Activated T-cell treated with anti-CD3 and anti-CD28 coated beads for 24 hours (primary cell): Measurements from ENCODE around the gene IFT81.
A peak's percentile ranks its signal among the peaks of the same experiment; 100 is the strongest.
"Not testable (repeated sequence)": the region's sequence is repeated elsewhere in the genome, so short reads cannot be mapped to it uniquely, and the experiment has no call there.

ENCODE experiments used
- DNase-seq: peaks from one replicate; pipeline ENCODE4 v3.0.0-alpha.2; 2020; ENCODE audit warnings: low read depth

Gene IFT81

GRCh38 chr12:110124269-110124995 lies at the start of gene IFT81:
IFT81 (plus strand) TSS chr12:110124357; CDS start chr12:110127381, 3,024 bp downstream.
- peak; percentile 95 for DNase-seq

GRCh38 chr12:110075880-110076279 lies 48.3 kb upstream of the IFT81 start:
- DNase-seq: no peak

GRCh38 chr12:110077800-110078199 lies 46.4 kb upstream of the IFT81 start:
- DNase-seq: no peak

DNA sequence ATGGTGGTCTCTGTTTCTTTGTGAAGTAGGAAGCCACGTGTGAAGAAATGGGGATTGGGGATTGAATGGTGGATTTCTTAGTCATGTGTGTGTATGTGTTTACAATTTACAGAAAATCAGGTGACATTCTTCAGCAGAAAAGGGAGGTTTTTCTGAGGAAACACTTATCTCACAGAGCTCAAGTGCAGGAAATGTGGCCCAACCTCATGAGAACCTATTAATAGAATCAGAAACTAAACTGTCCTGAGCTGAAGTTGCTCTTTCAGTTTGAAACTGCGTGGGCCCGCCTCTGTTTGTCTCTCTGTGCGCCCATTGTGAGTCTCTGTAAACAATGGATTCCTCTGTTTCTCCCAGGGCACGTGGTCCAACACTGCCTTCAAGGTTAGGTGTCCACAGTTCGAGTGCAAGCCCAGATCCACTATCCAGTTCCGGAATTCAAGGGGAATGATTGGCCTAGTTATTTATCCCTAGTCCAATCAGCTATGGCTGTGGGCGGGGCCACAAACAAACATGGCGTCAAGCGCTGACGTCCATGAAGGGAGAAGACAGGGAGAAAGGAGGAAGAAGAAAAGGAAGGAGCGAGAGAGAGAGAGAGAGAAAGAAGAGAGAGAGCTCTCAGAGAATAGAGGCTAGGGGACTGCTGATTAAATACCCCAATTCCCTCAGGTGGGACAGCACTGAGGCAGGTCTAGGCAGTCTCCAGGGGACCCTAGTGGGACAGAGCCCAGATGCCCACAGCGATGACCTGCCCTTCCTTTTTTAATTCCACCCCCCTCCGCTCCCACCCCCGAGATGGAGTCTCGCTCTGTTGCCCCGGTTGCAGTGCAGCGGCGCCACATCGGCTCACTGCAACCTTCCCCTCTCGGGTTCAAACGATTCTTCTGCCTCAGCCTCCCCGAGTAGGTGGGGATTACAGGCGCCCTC lies 44.4 kb upstream of the IFT81 start:
- DNase-seq: peak; percentile 57

DNA sequence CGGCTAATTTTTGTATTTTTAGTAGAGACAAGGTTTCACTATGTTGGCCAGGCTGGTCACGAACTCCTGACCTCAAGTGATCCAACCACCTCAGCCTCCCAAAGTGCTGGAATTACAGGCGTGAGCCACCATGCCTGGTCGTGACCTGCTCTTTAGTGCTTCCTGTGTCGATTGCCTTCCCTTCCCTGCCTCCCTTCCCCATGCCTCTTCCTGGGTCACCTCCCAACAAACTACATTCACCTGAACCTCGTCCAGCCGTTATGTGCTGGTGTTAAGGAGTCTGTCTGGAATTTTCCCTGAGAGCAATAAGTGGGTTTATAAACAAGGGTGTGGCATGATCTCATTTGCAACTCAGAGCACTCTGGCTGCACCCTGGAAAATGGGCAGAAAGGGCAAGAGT lies 43.7 kb upstream of the IFT81 start:
- DNase-seq: no peak

- DNase-seq: no peak
Observed at GRCh38 chr12:110084314-110085015, 39.7 kb upstream of the IFT81 start.

- DNase-seq: not testable (repeated sequence)
Observed at GRCh38 chr12:110088216-110088615, 35.9 kb upstream of the IFT81 start.

- DNase-seq: no peak
Observed at GRCh38 chr12:110088936-110089335, 35.2 kb upstream of the IFT81 start.

- DNase-seq: no peak
Observed at GRCh38 chr12:110090266-110091135, 33.7 kb upstream of the IFT81 start.

DNA sequence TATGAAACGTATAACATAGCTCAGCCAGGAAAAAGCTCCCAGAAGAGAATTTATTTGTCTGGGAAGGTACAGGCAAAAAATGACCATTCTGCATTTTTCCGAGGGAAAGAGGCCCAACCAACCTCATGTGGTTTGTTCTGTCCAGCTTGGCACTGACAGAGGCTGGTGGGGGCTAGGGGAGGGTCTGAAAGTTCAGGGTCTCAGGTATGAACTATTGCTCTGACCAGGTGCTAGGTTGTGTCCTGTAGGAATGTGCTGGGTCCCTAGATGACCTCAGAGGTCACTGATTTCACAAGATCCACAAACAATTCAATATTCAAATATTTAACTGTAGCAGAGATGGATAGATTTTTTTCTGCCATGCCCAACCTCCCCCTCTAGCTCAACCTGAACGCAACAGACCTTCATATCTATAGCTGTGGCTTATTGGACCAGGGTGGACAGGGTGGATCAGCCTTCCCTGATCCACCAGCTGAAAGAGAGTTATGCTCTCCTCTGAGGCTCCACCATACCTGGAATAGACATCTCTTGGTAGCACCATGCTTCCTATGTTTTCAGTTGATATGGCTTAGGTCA lies 32.9 kb upstream of the IFT81 start:
- DNase-seq: no peak

DNA sequence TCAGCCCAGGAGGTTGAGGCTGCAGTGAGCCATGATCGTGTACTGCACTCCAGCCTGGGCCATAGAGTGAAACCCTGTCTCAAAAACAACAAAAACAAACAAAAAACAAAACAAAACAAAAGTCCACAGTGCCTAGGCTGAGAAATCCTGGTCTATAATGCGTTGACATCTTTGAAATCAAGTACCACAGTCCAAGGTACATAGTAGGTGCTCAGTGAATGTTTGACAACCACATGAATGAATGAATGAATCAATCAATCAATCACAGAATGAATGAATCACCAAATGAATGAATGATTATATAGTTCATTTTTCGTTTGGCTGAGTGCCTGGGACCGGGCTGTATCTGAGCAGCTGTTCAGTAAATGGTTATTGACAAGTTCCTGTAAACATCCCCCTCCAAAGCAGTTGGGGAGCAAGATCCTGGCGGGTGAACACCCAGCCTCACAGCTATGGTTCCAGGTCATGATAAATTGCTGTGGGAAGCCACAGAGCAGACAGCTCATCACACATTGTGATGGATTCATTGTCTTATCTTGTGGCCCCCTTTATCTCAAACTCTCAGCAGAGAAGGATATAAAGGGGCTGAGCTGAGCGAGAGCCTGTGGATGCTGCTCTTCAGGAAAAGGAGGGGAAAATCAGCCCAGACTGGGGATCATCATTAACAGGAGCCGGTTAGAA lies 30.4 kb upstream of the IFT81 start:
- DNase-seq: no peak

GRCh38 chr12:110100315-110100970 lies 23.7 kb upstream of the IFT81 start:
- peak; percentile 49 for DNase-seq

- peak; percentile 21 for DNase-seq
Observed at GRCh38 chr12:110102255-110102654, 21.9 kb upstream of the IFT81 start.

DNA sequence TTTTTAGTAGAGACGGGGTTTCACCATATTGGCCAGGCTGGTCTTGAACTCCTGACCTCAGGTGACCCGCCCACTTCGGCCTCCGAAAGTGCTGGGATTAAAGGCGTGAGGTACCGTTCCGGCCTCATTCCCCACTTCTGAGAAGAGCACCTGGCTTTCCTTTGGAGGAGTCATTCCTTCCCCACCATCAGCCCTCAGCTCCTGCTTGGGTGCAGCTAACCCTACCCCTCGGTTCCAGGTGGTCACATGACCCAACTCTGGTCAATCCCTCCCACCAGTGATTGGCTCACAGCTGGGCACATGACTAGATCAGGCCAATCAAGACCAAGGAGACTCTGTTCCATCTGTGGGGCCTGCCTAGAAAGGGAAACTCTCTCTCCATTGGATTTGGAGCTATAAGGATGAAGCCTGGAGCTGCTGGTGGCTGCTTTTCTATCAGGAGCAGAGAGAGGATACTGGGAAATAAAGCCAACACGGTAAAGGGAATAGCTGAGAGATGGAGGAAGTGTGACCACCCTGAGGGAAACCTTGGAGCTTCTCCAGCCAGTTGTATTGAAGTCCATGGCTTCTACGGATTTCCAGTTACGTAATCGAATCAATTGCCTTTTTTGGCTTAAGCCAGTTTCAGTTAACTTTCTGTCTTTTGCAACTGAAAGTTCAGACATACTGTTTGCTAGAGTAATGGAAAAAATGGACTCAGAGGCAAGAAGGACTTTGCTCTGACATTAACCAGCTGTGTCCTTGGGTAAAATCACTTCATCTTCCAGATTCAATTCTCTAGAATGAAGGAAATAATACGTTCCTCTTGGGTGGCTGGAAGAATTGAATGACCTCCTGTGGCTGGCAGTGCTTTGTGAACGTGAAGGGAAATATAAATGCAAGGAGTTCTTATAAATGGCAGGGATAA lies 19.7 kb upstream of the IFT81 start:
- no peak for DNase-seq

GRCh38 chr12:110105159-110105558 lies 19.0 kb upstream of the IFT81 start:
- no peak for DNase-seq

- no peak for DNase-seq
Observed at GRCh38 chr12:110105986-110106385, 18.2 kb upstream of the IFT81 start.

DNA sequence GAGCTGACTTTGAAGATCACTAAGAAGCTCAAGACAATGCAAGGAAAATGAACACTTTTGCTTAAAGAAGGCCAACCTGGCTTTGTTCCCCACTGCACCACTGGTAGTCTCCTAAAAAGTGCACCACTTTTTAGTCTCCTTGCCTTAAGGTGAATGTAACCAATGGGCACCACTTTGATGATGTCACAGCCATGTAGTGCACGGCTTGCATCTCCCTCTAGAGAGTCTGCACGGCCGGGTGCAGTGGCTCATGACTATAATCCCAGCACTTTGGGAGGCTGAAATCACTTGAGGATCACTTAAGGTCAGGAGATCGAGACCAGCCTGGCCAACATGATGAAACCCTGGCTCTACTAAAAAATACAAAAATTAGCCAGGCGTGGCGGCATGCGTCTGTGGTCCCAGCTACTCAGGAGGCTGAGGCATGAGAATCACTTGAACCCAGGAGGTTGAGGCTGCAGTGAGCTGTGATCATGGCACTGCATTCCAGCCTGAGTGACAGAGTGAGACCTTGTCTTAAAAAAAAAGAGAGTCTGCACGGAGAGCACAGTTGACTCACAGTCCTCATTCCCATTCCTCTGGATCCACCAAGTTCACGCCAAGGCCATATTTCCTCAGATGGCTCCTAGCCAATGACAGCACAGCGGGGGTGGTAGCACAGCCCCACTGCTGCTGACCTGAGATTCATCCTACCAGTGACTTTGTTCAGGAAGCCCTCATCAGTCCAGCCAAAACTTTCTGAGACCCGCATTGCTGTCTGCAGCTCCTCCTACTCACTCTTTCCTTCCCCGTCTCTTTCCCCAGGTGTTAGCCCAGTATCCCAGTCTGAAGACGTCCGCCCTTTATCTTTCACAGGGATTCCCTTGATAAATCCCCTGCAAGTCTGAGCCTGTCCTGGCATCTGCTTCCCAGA lies 16.5 kb upstream of the IFT81 start:
- no peak for DNase-seq
